Body of pancreas (tissue), 4 donors: ENCODE results near the gene POLG.

Source experiments
- CTCF ChIP-seq, 7 experiments: fragments of 450-650 bp in 4 of 7; fragments of 200-600 bp in 3 of 7; sonication (generic) in 3 of 7; IDR thresholded peaks; one replicate each; pipeline ENCODE4 v1.5.1; 2016 to 2019; ENCODE audit warnings: antibody characterized with exemption in 7 of 7
- POLR2A ChIP-seq, 3 donors: fragments of 450-650 bp; IDR thresholded peaks; one replicate each; pipeline ENCODE4 v1.6.1; 2016; ENCODE audit warnings: antibody characterized with exemption in 3 of 3, mild to moderate bottlenecking in 2 of 3

GRCh38 chr15:89307046-89307587, 27.5 kb downstream of the POLG start:
- no peak for TF ChIP-seq CTCF (IDR thresholded peaks at IDR 0.05)
- no peak for TF ChIP-seq POLR2A (IDR thresholded peaks at IDR 0.05)
